ENCODE data around the gene UBE2B. TPM values are rescaled to one million over a fixed set of nuclear protein-coding genes. Genes with fewer than 3 reads are reported as not detected.

UBE2B gene
- total RNA-seq, 1 donor from 2014 or later: 97.8 TPM

GRCh38 chr5:134411546-134412266, 40.3 kb downstream of the UBE2B start, which contains the start of gene CDKN2AIPNL:
TSS of gene CDKN2AIPNL (minus strand) at chr5:134411881. CDS start at chr5:134411854, 27 bp downstream.
- peak within 1 kb of the TSS; percentile 93 for H3K4me3 Mint-ChIP-seq (ENCODE audit: unreplicated experiment)
- H3K4me1 Mint-ChIP-seq (ENCODE audit: low read depth, unreplicated experiment): peaks cover 2% of the 10 kb centered on the region
- Histone ChIP-seq H2AFZ (ENCODE audit: low read depth, low read length) (peak within 1 kb of the TSS; percentile 98), H3K36me3 (ENCODE audit: insufficient read depth, low read length) (peaks cover 3% of the 10 kb centered on the region), H3K9ac (ENCODE audit: low read length) (peak within 1 kb of the TSS; percentile 87), H3K27me3 (ENCODE audit: insufficient read depth, low read length) (no peaks in the 10 kb centered on the region), H3K27ac (ENCODE audit: low read depth, low read length) (peak within 1 kb of the TSS; percentile 30), H4K20me1 (ENCODE audit: insufficient read depth, low read length) (peaks cover 6% of the 10 kb centered on the region), H3K4me2 (ENCODE audit: low read length) (peak within 1 kb of the TSS; percentile 95), H3K4me1 (ENCODE audit: insufficient read depth, low read length) (peaks cover 13% of the 10 kb centered on the region), H3K79me2 (ENCODE audit: insufficient read depth, low read length) (peaks cover 26% of the 10 kb centered on the region), H3K9me3 (ENCODE audit: insufficient read depth, low read depth, low read length) (no peaks in the 10 kb centered on the region), H3K4me3 (ENCODE audit: insufficient read depth, low read depth, low read length) (peak within 1 kb of the TSS; percentile 85)
- H3K36me3 Mint-ChIP-seq (ENCODE audit: low read depth, unreplicated experiment): no peaks in the 10 kb centered on the region
- no peaks in the 10 kb centered on the region for H3K27me3 Mint-ChIP-seq (ENCODE audit: low read depth, unreplicated experiment)
- peak; percentile 70 for DNase-seq (ENCODE audit: low read depth)
- FAIRE-seq: no peak
- TF ChIP-seq EZH2 (IDR thresholded peaks at IDR 0.05; ENCODE audit: insufficient read depth, low read length): no peak
- TF ChIP-seq, protein P1, sequence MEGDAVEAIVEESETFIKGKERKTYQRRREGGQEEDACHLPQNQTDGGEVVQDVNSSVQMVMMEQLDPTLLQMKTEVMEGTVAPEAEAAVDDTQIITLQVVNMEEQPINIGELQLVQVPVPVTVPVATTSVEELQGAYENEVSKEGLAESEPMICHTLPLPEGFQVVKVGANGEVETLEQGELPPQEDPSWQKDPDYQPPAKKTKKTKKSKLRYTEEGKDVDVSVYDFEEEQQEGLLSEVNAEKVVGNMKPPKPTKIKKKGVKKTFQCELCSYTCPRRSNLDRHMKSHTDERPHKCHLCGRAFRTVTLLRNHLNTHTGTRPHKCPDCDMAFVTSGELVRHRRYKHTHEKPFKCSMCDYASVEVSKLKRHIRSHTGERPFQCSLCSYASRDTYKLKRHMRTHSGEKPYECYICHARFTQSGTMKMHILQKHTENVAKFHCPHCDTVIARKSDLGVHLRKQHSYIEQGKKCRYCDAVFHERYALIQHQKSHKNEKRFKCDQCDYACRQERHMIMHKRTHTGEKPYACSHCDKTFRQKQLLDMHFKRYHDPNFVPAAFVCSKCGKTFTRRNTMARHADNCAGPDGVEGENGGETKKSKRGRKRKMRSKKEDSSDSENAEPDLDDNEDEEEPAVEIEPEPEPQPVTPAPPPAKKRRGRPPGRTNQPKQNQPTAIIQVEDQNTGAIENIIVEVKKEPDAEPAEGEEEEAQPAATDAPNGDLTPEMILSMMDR (IDR thresholded peaks at IDR 0.05; ENCODE audit: insufficient read depth, low read depth, low read length): peak; percentile 35
- H3K27ac Mint-ChIP-seq (ENCODE audit: unreplicated experiment): peak within 1 kb of the TSS; percentile 69
- H3K9me3 Mint-ChIP-seq (ENCODE audit: unreplicated experiment): no peaks in the 10 kb centered on the region

DNA sequence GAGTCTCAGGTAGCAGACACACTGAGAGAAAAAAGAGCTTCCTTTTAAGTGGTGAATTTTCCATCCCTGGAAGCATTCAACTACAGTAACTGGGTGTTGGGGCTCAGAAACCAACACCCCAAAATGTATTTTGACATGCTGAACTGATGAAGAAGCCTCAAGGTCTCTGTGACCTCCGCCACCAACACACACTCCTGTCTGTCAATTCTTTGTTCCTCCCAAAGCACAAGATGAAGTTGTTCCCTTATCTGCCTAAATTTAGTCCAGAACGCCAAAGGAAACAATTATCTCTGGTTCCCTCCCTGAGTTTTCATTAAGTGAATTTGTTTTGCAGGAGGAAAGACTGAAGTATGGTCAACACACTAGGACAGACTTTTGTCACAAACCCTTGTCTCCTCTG, 41.7 kb downstream of the UBE2B start:
- H3K27me3 Mint-ChIP-seq (ENCODE audit: low read depth, unreplicated experiment): no peaks in the 10 kb centered on the region
- TF ChIP-seq, protein P1 (IDR thresholded peaks at IDR 0.05; ENCODE audit: insufficient read depth, low read depth, low read length): no peak
- no peak for TF ChIP-seq EZH2 (IDR thresholded peaks at IDR 0.05; ENCODE audit: insufficient read depth, low read length)
- H3K4me1 Mint-ChIP-seq (ENCODE audit: low read depth, unreplicated experiment): peaks cover 2% of the 10 kb centered on the region
- H2AFZ ChIP-seq (ENCODE audit: low read depth, low read length): no peak overlapping the region
- H3K4me2 ChIP-seq (ENCODE audit: low read length): no peak overlapping the region
- H3K9me3 Mint-ChIP-seq (ENCODE audit: unreplicated experiment): no peaks in the 10 kb centered on the region
- H3K4me1 ChIP-seq (ENCODE audit: insufficient read depth, low read length): peaks cover 13% of the 10 kb centered on the region
- H3K79me2 ChIP-seq (ENCODE audit: insufficient read depth, low read length): peaks cover 26% of the 10 kb centered on the region
- peak overlapping the region; percentile 50 for H3K4me3 Mint-ChIP-seq (ENCODE audit: unreplicated experiment)
- FAIRE-seq (no peak), DNase-seq (ENCODE audit: low read depth) (no peak)
- H3K27ac ChIP-seq (ENCODE audit: low read depth, low read length): no peak overlapping the region
- no peaks in the 10 kb centered on the region for H3K9me3 ChIP-seq (ENCODE audit: insufficient read depth, low read depth, low read length)
- no peak overlapping the region for H3K27ac Mint-ChIP-seq (ENCODE audit: unreplicated experiment)
- no peaks in the 10 kb centered on the region for H3K27me3 ChIP-seq (ENCODE audit: insufficient read depth, low read length)
- peaks cover 4% of the 10 kb centered on the region for H4K20me1 ChIP-seq (ENCODE audit: insufficient read depth, low read length)
- H3K36me3 Mint-ChIP-seq (ENCODE audit: low read depth, unreplicated experiment): no peaks in the 10 kb centered on the region
- H3K9ac ChIP-seq (ENCODE audit: low read length): no peak overlapping the region
- no peak overlapping the region for H3K4me3 ChIP-seq (ENCODE audit: insufficient read depth, low read depth, low read length)
- peaks cover 3% of the 10 kb centered on the region for H3K36me3 ChIP-seq (ENCODE audit: insufficient read depth, low read length)

GRCh38 chr5:134417707-134418106, 46.3 kb downstream of the UBE2B start:
- no peaks in the 10 kb centered on the region for H3K4me1 ChIP-seq (ENCODE audit: insufficient read depth, low read length)
- no peak for TF ChIP-seq EZH2 (IDR thresholded peaks at IDR 0.05; ENCODE audit: insufficient read depth, low read length)
- TF ChIP-seq, protein P1 (IDR thresholded peaks at IDR 0.05; ENCODE audit: insufficient read depth, low read depth, low read length): no peak
- DNase-seq (ENCODE audit: low read depth) (no peak), FAIRE-seq (no peak)
- H3K4me1 Mint-ChIP-seq (ENCODE audit: low read depth, unreplicated experiment): peaks cover 2% of the 10 kb centered on the region
- H2AFZ ChIP-seq (ENCODE audit: low read depth, low read length): no peak overlapping the region
- H3K4me2 ChIP-seq (ENCODE audit: low read length): no peak overlapping the region
- H3K36me3 ChIP-seq (ENCODE audit: insufficient read depth, low read length): no peaks in the 10 kb centered on the region
- H3K27ac Mint-ChIP-seq (ENCODE audit: unreplicated experiment): no peak overlapping the region
- H3K27me3 Mint-ChIP-seq (ENCODE audit: low read depth, unreplicated experiment): no peaks in the 10 kb centered on the region
- no peak overlapping the region for H3K4me3 ChIP-seq (ENCODE audit: insufficient read depth, low read depth, low read length)
- no peak overlapping the region for H3K27ac ChIP-seq (ENCODE audit: low read depth, low read length)
- H3K9ac ChIP-seq (ENCODE audit: low read length): no peak overlapping the region
- H3K79me2 ChIP-seq (ENCODE audit: insufficient read depth, low read length): no peaks in the 10 kb centered on the region
- no peak overlapping the region for H3K4me3 Mint-ChIP-seq (ENCODE audit: unreplicated experiment)
- no peaks in the 10 kb centered on the region for H4K20me1 ChIP-seq (ENCODE audit: insufficient read depth, low read length)
- no peaks in the 10 kb centered on the region for H3K36me3 Mint-ChIP-seq (ENCODE audit: low read depth, unreplicated experiment)
- no peaks in the 10 kb centered on the region for H3K9me3 Mint-ChIP-seq (ENCODE audit: unreplicated experiment)
- H3K9me3 ChIP-seq (ENCODE audit: insufficient read depth, low read depth, low read length): no peaks in the 10 kb centered on the region
- H3K27me3 ChIP-seq (ENCODE audit: insufficient read depth, low read length): no peaks in the 10 kb centered on the region
